GM19395 (cell line): Measurements from ENCODE around the gene PATE1.
"Not testable (repeated sequence)": the region's sequence is repeated elsewhere in the genome, so short reads cannot be mapped to it uniquely, and the experiment has no call there.

Experiments
- ATAC-seq: cut with Tn5 transposase; IDR thresholded peaks from one replicate; pipeline ENCODE4 v1.9.1; 2021; ENCODE audit warnings: mild to moderate bottlenecking, moderate library complexity; ENCODE audit not compliant: unreplicated experiment

The PATE1 gene, protein sequence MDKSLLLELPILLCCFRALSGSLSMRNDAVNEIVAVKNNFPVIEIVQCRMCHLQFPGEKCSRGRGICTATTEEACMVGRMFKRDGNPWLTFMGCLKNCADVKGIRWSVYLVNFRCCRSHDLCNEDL

DNA sequence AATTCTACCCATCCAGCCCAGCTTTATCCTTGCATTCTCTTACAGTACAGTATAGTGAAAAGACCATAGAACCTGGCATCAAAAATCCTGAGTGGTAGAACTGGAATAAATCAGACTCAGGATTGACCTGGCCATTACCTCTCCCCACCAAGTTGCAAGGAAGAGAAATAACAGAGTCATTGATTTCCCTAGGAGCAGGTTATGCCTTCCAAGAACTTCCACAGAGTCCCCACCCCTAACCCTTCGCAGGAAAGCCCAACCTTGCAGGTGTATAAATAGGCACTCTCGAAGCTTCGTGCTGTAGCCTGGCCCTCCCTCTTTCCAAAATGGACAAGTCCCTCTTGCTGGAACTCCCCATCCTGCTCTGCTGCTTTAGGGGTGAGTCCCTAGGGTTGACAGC, at the start of gene PATE1:
TSS of gene PATE1 (plus strand) at position 301 of the 400 bp plus-strand sequence. CDS start at position 327, 26 bp downstream.
- ATAC-seq, result no peak

DNA sequence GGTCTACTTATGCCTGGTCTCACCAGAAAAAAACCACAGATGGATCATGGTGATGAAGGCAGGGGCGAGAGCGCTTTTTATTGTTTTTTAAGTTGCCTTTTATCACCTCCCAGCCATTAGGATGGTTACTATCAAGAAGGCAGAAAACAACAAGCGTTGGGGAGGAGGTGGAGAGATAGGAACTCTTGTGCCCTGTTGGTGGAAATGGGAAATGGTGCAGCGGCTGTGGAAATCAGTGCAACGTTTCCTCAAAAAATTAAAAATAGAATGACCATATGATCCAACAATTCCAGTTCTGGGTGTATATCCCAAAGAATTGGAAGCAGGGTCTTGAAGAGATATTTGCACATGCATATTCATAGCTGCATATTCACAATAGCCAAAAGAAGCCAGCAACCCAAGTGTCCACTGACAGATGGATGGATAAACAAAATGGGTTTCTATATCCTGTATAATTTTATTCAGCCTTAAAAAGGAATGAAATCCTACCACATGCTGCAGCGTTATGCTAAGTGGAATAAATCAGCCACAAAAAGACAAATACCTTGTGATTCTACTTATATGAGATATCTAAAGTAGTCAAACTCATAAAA, 45.0 kb upstream of the PATE1 start:
- ATAC-seq, result no peak

DNA sequence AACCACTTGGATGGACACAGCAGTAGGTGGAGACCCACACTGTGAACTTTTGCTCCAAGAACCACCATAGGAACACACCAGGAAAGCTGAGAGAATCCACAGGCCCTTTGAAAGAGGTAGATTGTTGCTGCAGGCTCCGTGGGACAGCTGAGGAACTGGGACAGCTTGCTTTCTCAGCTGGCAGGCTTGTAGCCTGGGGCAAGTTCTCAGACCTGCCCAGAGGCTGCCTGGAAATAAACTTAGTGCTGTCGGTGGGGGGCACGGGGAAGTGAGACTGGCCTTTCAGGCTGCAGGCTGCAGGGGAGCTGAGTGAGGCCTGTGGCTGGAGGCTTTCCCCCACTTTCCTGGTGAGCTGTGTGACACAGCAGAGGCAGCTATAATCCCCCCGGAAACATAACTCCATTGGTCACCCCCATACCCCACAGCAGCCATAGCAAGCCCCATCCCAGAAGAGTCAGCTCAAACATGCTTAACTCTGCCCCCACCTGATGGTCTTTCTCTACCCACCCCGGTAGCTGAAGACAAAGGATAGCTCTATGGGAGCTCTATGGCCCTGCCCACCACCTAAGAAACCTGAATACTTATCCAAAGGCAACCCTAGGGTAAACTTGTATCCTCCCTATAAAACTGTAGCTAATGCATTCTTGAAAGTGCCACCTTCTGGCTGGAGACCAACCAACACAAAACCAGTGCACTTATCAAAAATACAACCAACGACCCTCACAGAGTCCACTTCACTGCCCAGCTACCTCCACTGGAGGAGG, 44.0 kb upstream of the PATE1 start:
- ATAC-seq, result no peak

DNA sequence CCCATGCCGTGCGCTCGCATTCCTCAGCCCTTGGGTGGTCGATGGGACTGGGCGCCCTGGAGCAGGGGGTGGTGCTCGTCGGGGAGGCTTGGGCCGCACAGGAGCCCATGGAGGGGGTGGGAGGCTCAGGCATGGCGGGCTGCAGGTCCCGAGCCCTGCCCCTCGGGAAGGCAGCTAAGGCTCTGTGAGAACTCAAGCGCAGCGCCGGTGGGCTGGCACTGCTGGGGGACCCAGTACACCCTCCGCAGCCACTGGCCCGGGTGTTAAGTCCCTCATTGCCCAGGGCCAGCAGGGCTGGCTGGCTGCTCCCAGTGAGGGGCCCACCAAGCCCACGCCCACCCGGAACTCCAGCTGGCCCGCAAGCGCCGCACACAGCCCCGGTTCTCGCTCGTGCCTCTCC, 41.4 kb upstream of the PATE1 start:
- ATAC-seq, result not testable (repeated sequence)

DNA sequence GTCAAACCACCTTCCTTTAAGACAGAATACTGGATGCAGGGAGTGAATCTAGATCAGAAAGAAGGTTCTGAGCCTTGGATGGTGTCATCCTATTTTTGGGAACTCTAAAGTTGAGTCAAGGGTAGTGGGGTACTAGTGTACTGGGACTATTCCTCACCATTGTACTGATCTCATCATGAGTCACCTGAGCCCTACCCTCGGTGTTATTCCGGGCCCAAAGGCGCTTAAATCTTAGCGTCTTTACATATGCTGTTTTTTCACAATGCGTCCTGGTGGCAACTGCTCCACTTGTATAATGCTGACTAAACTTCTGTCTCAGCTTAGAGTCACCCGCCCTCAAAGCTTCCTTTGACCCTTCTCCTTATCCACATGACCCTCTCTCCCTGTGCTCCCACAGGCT, 25.3 kb upstream of the PATE1 start:
- no peak for ATAC-seq

DNA sequence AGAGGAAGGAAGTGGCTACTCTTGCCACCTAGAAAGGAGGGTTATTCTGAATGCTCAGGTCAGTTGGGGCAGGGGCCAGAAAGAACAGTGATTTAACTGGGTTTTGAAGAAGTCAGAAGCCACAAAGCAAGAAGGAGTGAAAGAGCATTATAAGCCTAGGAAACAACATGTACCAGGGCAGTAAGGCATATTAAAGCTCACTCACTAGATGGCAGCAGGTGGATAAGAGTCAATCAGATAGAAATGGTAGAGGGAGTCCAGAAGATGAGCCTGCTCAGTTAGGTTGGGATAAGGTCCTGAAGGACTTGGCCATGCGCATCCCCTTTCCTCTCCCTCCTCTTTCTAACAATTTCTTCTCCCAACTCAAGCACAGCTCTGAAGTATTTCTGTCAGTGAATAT, 22.0 kb upstream of the PATE1 start:
- ATAC-seq, result no peak

DNA sequence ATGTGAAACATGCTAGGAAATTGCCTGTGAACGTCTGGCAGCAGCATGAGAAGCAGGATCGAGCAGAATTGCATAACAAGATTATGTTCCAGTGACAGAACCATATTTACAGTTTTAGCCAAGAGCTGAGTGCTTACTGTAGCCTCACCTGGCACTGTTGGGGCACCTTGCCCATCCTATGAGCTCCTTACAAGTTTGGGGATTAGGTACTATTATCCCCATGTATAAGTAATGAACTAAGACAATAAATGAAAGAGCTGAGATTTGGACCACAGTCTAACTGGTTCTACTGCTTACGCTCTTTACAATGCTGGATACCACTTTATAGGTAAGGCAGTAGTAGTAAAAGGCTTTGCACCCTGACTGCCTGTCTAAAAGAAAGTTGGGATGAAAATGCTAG, 17.1 kb upstream of the PATE1 start:
- ATAC-seq, result no peak

DNA sequence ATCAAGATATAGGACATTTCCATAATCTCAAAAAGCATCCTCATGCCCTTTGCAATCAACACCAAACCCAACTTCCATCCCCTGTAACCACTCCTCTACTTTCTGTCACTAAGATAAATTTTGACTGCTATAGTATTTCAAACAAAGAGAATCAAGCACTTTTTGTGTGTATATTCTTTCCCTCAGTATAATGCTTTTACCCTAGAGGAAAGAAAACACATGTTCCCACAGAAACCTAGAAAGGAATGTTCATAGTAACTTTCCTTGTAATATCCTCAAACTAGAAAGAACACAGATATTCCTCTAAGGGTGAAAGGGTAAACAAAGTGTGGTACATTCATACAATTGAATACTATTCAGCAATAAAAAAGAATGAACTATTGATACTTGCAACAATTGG, 5.5 kb upstream of the PATE1 start:
- ATAC-seq, result no peak

DNA sequence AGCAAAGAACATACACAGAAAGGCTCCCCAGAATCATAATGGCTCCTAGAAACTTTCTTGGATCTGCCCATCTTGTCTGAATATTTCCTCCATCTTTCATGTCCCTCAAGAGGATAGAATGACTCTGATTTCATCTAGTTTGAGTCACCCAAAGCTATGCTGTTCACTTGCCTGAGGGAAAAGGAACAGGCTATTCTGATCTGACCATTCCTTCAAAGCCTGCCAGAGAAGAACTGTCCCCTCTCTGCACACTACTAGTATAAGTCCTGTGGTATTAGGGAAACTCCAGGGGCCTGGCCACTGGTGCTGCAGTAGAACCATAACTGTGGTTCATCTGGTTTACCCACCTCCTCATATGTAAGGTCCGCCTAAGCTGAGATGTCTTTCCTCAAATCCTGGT, 2.4 kb upstream of the PATE1 start:
- ATAC-seq, result no peak

DNA sequence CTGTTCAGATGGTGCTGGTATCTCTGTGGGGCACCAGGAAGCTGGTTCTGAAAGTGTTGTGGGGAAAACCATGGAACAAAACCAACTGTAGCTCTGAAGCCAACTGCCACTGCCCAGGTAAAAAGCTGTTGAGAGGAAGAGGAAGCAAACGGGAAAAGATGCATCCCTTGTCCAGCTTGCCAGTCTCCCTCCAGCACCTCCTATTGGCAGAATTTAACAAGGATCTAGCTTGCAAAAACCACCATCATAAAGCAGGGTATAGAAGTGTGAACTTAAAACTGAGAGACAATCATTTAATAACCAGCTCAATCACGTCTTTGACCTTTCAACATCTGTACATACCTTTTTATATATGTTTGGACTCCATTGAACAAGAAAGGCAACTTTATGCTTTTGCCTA, 4.5 kb downstream of the PATE1 start:
- no peak for ATAC-seq

DNA sequence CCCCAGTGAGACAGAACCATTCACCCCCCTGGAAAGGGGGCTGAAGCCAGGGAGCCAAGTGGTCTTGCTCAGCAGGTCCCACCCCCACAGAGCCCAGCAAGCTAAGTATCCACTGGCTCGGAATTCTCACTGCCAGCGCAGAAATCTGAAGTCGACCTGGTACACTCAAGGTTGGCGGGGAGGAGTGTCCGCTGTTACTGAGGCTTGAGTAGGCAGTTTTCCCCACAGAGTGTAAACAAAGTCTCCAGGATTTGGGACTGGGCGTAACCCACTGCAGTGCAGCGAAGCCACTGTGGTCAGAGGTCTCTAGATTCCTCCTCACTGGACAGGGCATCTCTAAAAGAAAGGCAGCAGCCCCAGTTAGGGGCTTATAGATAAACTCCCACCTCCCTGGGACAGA, 10.0 kb downstream of the PATE1 start:
- ATAC-seq, result no peak

DNA sequence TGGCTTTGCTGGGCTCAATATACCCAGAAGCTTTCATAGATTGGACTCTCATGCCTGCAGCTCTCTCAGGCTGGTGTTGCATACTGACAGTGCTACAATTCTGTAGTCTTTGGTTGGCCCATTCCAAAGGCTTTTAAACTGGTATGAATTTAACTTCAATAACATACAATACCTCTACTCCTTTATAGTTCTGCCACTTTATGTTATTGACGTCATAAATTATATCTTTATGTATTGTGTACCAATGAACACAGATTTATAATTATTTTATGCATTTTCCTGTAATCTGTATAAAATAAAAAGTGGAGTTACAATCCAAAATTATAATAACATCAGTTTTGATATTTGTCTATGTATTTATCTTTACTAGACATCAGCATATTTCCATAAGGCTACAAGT, 16.4 kb downstream of the PATE1 start:
- ATAC-seq, result no peak

DNA sequence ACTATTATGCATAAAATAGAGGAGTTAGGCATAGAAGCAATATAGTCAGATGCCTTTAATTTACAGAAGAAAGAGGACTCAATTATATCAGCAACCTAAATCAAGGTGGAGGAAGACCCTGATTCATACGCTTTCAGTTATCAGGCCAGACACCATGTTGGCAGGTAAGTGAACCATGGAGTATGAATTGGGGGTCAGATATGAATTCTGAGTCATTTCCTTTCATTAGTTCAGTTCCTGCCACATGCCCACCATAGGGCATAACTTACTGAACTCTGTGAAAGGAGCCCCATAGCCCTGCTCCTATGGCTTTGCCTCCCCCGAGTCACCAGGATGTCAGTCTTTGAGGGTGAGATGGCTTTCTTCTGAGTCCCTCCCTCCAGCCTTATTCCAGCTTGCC, 17.4 kb downstream of the PATE1 start:
- no peak for ATAC-seq

DNA sequence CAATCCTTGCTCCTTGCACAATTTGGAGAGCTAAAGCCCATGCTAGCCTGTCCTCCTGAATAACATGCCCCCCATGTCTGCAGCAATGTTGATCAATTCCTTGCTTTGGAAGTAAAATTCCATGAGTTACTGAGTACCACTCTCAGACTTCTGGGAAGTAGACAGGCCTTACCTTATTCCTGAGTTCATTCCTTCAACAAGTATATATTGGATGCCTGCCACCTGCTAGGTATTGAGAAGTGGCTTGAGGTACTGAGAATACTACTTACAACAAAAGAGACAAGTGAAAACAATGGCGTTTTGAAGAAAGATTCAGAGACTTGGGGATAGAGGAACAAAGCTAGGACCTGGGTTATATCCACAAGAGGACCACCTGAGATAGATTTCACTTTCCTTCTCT, 20.2 kb downstream of the PATE1 start:
- no peak for ATAC-seq

DNA sequence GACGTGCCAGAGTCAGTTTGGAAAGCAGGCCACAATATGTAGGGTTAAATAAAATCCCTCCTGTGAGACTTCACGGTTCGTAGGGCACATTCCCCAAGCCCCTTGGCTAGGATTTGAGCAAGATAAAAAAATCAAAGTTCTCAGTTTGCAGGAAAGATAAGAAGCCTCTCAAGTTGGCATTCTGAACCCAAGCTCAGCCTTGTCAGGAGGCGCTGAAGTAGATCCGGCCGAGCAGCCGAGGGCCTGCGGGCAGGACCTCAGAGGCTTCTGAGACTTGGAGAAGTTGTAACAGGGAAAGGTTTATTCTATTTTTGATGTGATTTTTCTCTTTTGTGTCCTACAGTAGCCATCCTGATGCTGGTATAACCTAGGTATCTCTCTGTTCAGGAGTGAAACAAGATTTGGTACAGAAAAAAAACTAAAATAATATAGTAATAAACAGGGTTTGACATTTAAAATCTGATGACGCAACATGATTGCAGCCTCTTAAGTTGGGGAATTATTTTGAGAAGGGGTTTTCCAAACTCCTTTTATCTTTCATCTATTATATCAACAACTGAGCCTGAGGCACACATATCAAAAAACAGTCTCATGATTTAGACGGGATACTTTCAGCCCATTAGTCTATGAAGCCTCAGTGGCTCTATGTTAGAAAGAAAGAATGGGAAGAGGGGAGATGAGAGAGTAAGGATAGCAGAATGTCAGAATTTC, 22.4 kb downstream of the PATE1 start:
- no peak for ATAC-seq

DNA sequence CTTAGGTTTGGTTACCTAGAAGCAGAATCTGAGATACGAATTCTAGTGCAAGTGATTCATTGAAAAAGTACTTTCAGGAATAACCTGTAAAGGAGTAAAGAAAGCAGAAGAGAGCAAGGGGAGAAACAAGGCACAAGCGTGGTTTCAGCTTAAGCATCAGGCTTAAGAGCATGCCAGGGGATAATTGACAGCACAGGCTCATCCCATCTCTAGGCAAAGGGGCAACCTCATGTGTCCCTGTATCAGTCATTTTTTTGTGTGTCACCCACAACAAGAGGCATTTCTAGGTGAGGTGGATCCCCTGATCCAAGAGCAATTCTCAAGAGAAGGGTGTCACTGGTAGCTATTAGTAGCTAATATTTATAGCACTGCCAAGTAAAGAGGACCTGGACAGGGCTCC, 24.5 kb downstream of the PATE1 start:
- no peak for ATAC-seq

DNA sequence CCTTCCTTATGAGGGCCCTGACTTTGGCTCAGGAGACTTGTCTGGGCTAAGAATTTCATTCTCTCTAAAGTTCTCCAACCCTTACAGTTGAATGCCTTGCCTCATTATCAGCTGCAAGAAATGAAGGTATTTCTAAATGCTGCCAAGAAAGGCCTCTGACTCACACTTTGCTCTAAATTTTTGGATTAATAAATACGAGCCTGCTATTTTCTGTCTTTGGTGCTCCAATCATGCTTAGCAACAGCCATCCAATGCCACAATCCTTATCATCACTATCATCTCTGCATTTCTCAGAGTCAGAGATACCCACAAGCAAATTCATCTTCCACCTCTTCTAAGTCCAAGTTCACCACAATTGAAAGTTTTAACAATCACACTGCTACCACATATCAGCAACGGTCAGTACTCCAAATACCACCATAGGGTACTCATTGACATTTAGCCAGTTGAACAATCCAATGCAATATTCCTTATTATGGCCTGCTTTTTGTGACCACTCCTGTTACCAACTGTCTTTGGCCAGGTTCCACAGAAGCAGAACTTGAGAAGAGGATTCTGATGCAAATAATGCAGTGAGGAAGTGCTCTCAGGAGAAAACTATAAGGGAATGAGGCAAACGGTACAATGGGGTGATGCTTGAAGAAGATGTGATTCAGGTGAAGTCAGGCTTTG, 26.9 kb downstream of the PATE1 start:
- ATAC-seq, result no peak

DNA sequence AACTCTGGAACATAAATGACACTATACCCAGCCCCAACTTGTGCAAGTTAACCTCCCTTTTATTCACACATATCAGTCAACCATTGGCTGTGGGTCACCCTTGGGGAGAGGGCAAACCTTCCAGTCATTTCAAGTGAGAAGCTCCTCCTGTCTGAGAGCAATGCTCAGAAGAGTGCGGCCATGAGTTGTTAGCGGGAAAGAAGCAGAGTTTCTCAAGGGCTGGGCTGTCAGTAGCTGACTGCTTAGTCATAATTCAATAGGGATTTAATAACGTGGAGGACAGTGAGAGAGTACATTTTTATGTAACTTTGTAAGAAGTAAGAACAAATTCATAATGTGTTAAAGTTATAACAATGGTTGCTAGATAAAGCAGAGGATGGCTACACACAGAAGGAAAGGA, 27.4 kb downstream of the PATE1 start:
- ATAC-seq, result no peak

DNA sequence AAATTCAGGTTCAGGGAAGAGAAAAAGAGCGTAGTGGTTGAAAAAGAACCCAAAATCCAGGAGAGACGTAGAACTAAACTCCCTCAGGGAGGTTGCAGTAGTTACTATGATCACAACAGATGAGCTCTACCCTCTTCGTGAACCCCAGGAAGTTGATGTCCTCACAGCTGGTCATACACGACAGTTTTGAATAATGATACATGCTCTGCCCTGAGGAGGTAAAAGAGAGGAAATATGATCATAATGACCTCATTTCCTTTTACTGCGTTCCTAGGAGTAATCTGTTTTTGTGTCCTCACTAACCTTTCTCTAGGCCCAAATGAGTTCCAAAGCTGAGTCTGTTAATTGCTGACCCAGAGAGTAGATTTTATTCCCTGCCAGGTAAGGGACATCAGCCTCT, 31.2 kb downstream of the PATE1 start:
- no peak for ATAC-seq

DNA sequence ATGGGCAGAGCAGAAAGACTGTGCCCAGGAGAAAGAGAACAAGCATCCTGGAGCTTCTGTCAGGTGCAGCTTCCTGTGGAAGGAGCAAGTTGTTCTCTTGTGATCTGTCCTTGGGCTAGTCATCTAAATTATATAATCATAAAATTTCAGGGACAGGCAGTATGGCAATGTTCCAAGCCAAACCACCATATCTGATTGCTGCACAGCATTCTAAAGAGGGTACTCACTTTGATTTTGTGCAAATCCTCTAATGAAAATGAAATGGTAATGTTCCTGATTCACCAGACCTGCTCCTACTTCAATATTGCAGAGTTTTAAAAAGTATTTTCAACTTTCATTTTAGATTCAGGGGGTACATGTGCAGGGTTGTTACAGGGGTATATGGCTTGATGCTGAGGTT, 32.6 kb downstream of the PATE1 start, which contains the start of gene PATE2:
TSS of gene PATE2 (minus strand) at position 101 of the 400 bp plus-strand sequence. CDS start at position 46, 55 bp downstream.
- ATAC-seq, result no peak

DNA sequence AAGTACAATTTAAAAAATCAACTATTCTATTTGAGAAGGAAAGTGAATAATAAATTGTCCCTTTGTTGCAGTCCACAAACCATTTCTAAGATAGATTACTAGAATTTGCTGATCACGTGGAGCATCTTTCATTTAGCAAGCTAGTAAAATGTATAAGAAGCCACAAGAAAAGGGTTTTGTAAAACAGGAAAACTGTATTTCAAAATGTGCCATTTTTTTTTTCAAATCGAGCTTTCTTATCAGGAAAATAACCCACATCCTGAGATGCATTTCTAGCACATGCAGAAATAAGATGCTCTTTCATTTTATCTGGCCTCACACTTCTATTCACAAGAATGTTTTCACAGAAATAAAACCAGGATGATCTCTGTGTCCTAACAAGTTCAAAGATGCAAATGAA, 38.6 kb downstream of the PATE1 start:
- no peak for ATAC-seq
